Natural killer cell (primary cell): ENCODE measurements around the gene PCDHGB3. TPM values are rescaled to one million over a fixed set of nuclear protein-coding genes. Genes with fewer than 3 reads are reported as not detected.

ENCODE experiments used
- ATAC-seq, 3 donors: fragments of 150-1000 bp in 2 of 3; fragments of 200-7000 bp in 1 of 3; cut with Tn5 transposase; 1 replicate in 1 of 3; 2 replicates in 2 of 3; pipeline ENCODE4 v1.10.0; 2021; ENCODE audit warnings: mild to moderate bottlenecking in 2 of 3, moderate library complexity in 2 of 3
- DNase-seq, 2 donors: peaks; one replicate each; pipeline versions ENCODE4 v3.0.0 to v3.0.0-alpha.2; 2013 to 2021; ENCODE audit warnings: mixed read lengths in 1 of 2
- H3K27ac ChIP-seq: one replicate; pipeline ENCODE4 v1.5.1; 2013; ENCODE audit warnings: mild to moderate bottlenecking, low read length
- H3K27me3 ChIP-seq: one replicate; pipeline ENCODE4 v1.6.1; 2013; ENCODE audit warnings: low read length; ENCODE audit not compliant: control insufficient read depth, insufficient read depth
- H3K36me3 ChIP-seq: one replicate; pipeline ENCODE4 v1.6.1; 2013; ENCODE audit warnings: low read length; ENCODE audit not compliant: control insufficient read depth, insufficient read depth
- H3K4me1 ChIP-seq: one replicate; pipeline ENCODE4 v1.6.1; 2013; ENCODE audit warnings: low read length; ENCODE audit not compliant: control insufficient read depth, insufficient read depth
- H3K4me3 ChIP-seq: one replicate; pipeline ENCODE4 v1.5.1; 2013; ENCODE audit warnings: low read length
- H3K9me3 ChIP-seq: one replicate; pipeline ENCODE4 v1.6.1; 2013; ENCODE audit warnings: low read length; ENCODE audit not compliant: control insufficient read depth, insufficient read depth
- H3K27ac Mint-ChIP-seq, 2 donors: one replicate each; pipeline ENCODE4 v1.8.0; 2022; ENCODE audit warnings: mild to moderate bottlenecking in 2 of 2, mixed read lengths in 2 of 2, moderate library complexity in 1 of 2
- H3K27me3 Mint-ChIP-seq, 2 donors: one replicate each; pipeline ENCODE4 v1.8.0; 2022; ENCODE audit warnings: low read depth in 2 of 2, mixed read lengths in 2 of 2
- H3K36me3 Mint-ChIP-seq: one replicate; pipeline ENCODE4 v1.8.0; 2022; ENCODE audit warnings: mixed read lengths
- H3K4me1 Mint-ChIP-seq, 2 donors: one replicate each; pipeline ENCODE4 v1.8.0; 2022; ENCODE audit warnings: mixed read lengths in 2 of 2
- H3K4me3 Mint-ChIP-seq: one replicate; pipeline ENCODE4 v1.8.0; 2022; ENCODE audit warnings: mild to moderate bottlenecking, moderate library complexity, mixed read lengths
- H3K9me3 Mint-ChIP-seq, 2 donors: one replicate each; pipeline ENCODE4 v1.8.0; 2022; ENCODE audit warnings: mixed read lengths in 2 of 2
- CTCF ChIP-seq: fragments of 200-600 bp; IDR thresholded peaks from one replicate; pipeline ENCODE4 v1.8.0; 2022; ENCODE audit warnings: antibody characterized with exemption
- WGBS: methylation state at CpG from one replicate; pipeline ENCODE4 v1.1.7; 2013; ENCODE audit warnings: missing lambda C conversion rate; ENCODE audit not compliant: insufficient coverage; 5-methylcytosine and 5-hydroxymethylcytosine counted together
- intact Hi-C: fragments of 100-400 bp; cut with micrococcal nuclease; formaldehyde crosslinking; loops from one replicate; pipeline ENCODE4 v1.14.2; 2022
- total RNA-seq, 4 donors: library from RNA; stranded (reverse); fragments of 120-200 nt in 1 of 4; gene quantifications; one replicate each; pipeline versions ENCODE4 v1.2.3 to v1.2.4, GENCODE V29; 2013 to 2022

The PCDHGB3 gene
- total RNA-seq, 3 donors from 2014 or later (not counting 1 experiment from before 2014, with no cell fraction given) = 0.52 to 0.68 TPM; not detected in 1

- ATAC-seq (peak in 2 of 3 donors; percentile 56 to 69), DNase-seq (peak in 1 of 2 donors; percentile 61)
- 26% methylated on average over 24 of the region's 24 CpGs for WGBS
- Mint-ChIP-seq H3K36me3 (peaks cover 35% of the 10 kb centered on the region), H3K4me1 (peaks cover 5% of the 10 kb centered on the region in 2 donors), H3K9me3 (peaks cover 4 to 10% of the 10 kb centered on the region in 2 donors), H3K4me3 (peak within 1 kb of the TSS; percentile 89), H3K27me3 (peaks cover 57 to 77% of the 10 kb centered on the region in 2 donors), H3K27ac (peak within 1 kb of the TSS; percentile 5 to 62)
- Histone ChIP-seq H3K36me3 (no peaks in the 10 kb centered on the region), H3K27me3 (peaks cover 62% of the 10 kb centered on the region), H3K9me3 (peaks cover 35% of the 10 kb centered on the region), H3K4me3 (peak within 1 kb of the TSS; percentile 26), H3K4me1 (peaks cover 4% of the 10 kb centered on the region), H3K27ac (no peak within 1 kb of the TSS)
- intact Hi-C loops = no loop called here
- TF ChIP-seq CTCF = peak; percentile 36
These were observed 10.1 kb upstream of the PCDHGB3 start, which contains the start of gene PCDHGB2 for GRCh38 chr5:141359790-141360426. Gene PCDHGB2 (plus strand): TSS chr5:141359994. CDS start chr5:141360136, 142 bp downstream.

- TF ChIP-seq CTCF = no peak
- Histone ChIP-seq H3K4me3 (no peak overlapping the region), H3K27me3 (peaks cover 63% of the 10 kb centered on the region), H3K4me1 (no peaks in the 10 kb centered on the region), H3K9me3 (peaks cover 40% of the 10 kb centered on the region), H3K27ac (no peak overlapping the region), H3K36me3 (no peaks in the 10 kb centered on the region)
- Mint-ChIP-seq H3K27ac (no peak overlapping the region), H3K4me1 (peaks cover 5% of the 10 kb centered on the region in 2 donors), H3K9me3 (peaks cover 4 to 10% of the 10 kb centered on the region in 2 donors), H3K4me3 (no peak overlapping the region), H3K27me3 (peaks cover 59 to 80% of the 10 kb centered on the region in 2 donors), H3K36me3 (peaks cover 43% of the 10 kb centered on the region)
- DNase-seq (no peak), ATAC-seq (no peak)
- intact Hi-C loops = no loop called here
- WGBS = 46% methylated on average over 13 of the region's 15 CpGs
These were observed 9.4 kb upstream of the PCDHGB3 start for GRCh38 chr5:141360685-141361084.

GRCh38 chr5:141362719-141363118, 7.3 kb upstream of the PCDHGB3 start:
- intact Hi-C loops = no loop called here
- Mint-ChIP-seq H3K9me3 (peaks cover 4 to 10% of the 10 kb centered on the region in 2 donors), H3K27ac (no peak overlapping the region), H3K4me1 (peaks cover 5% of the 10 kb centered on the region in 2 donors), H3K36me3 (peaks cover 43% of the 10 kb centered on the region), H3K27me3 (peaks cover 57 to 82% of the 10 kb centered on the region in 2 donors), H3K4me3 (no peak overlapping the region)
- DNase-seq (no peak), ATAC-seq (no peak)
- peaks cover 65% of the 10 kb centered on the region for H3K27me3 ChIP-seq
- H3K36me3 ChIP-seq = no peaks in the 10 kb centered on the region
- TF ChIP-seq CTCF = no peak
- no peak overlapping the region for H3K4me3 ChIP-seq
- no peaks in the 10 kb centered on the region for H3K4me1 ChIP-seq
- no peak overlapping the region for H3K27ac ChIP-seq
- H3K9me3 ChIP-seq = peaks cover 47% of the 10 kb centered on the region
